ENCODE data around the gene DDHD1. TPM values are rescaled to one million over a fixed set of nuclear protein-coding genes. Genes with fewer than 3 reads are reported as not detected.

Gene DDHD1
- polyA plus RNA-seq, 1 experiment: 16.7 TPM

GRCh38 chr14:53016491-53016890, 136.6 kb downstream of the DDHD1 start:
- TF ChIP-seq CTCF (IDR thresholded peaks at IDR 0.05; ENCODE audit: low read depth, low read length): no peak
- no peaks in the 10 kb centered on the region for H3K27me3 ChIP-seq (ENCODE audit: control insufficient read depth, insufficient read depth, low read length)
- ChIA-PET CTCF (no interaction called here), POLR2A (no interaction called here)
- no peak overlapping the region for H3K27ac ChIP-seq (ENCODE audit: low read depth, low read length)
- H3K4me3 ChIP-seq (ENCODE audit: low read depth, low read length): no peak overlapping the region
- DNase-seq (ENCODE audit: low read depth, low spot score): no peak
- H3K9me3 ChIP-seq (ENCODE audit: control insufficient read depth, insufficient read depth, low read length): no peaks in the 10 kb centered on the region; the same call in 1 of the 2 replicates

- CTCF ChIA-PET: no interaction called here
- Histone ChIP-seq H3K27me3 (ENCODE audit: control insufficient read depth, insufficient read depth, low read length) (no peaks in the 10 kb centered on the region), H3K27ac (ENCODE audit: low read depth, low read length) (peak overlapping the region; percentile 81), H3K9me3 (ENCODE audit: control insufficient read depth, insufficient read depth, low read length) (no peaks in the 10 kb centered on the region; the same call in 1 of the 2 replicates), H3K4me3 (ENCODE audit: low read depth, low read length) (peak overlapping the region; percentile 12; the same call in 1 of the 2 replicates)
- TF ChIP-seq CTCF (IDR thresholded peaks at IDR 0.05; ENCODE audit: low read depth, low read length): no peak
- DNase-seq (ENCODE audit: low read depth, low spot score): peak; percentile 96
- POLR2A ChIA-PET: interaction anchor here (0.6 to 1.7 kb wide), 6 partner anchors 12 to 141 kb away, joined by 3 to 14 read pairs (median 5); partner anchors contain the start of gene FERMT2
These were observed 142.1 kb downstream of the DDHD1 start for GRCh38 chr14:53011053-53011462.

DNA sequence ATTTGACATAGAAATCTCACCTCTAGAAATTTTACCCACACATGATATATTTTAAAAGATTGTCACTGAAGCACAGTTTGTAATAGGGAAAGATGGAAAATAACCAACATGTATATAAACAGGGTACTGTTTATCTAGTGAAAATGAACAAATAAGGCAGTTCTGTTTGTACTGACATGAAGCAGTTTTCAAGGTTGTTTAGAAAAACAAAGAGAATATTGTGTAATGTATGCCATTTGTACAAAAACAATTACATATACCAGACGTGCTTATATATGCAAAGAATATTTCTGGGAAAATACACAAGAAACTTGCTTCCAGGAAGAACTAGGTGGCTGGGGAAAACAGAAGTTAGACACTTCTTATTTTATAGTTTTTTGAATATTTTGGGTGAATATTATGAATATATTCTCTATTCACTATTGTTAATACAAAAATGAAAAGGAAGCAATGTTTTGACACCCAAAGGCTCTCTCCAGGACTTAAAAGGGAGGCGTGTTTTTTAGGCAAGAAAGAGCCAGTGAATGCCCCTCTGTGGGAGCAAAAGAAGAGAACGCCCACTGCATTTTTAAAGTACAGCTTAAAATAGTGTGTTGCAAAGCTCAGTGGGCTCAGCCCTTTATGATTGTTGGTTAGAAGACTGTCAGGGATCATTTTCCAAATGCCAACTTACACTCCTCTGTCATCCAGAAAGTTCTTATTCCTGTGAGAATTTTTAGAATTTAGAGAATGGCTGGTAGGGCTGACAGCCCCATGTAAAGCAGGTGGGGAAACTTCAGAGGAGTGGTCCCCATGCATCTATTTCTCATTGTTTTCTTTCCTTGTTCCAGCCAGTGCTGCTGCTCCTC, 142.7 kb downstream of the DDHD1 start:
- ChIA-PET CTCF (no interaction called here), POLR2A (interaction anchor here (1.3 to 1.7 kb wide), 4 partner anchors 23 to 59 kb away, joined by 3 to 14 read pairs (median 7); partner anchors contain the start of gene FERMT2)
- H3K4me3 ChIP-seq (ENCODE audit: low read depth, low read length): no peak overlapping the region
- TF ChIP-seq CTCF (IDR thresholded peaks at IDR 0.05; ENCODE audit: low read depth, low read length): no peak
- no peaks in the 10 kb centered on the region for H3K27me3 ChIP-seq (ENCODE audit: control insufficient read depth, insufficient read depth, low read length)
- no peaks in the 10 kb centered on the region for H3K9me3 ChIP-seq (ENCODE audit: control insufficient read depth, insufficient read depth, low read length)
- peak overlapping the region; percentile 81 for H3K27ac ChIP-seq (ENCODE audit: low read depth, low read length)
- no peak for DNase-seq (ENCODE audit: low read depth, low spot score)

DNA sequence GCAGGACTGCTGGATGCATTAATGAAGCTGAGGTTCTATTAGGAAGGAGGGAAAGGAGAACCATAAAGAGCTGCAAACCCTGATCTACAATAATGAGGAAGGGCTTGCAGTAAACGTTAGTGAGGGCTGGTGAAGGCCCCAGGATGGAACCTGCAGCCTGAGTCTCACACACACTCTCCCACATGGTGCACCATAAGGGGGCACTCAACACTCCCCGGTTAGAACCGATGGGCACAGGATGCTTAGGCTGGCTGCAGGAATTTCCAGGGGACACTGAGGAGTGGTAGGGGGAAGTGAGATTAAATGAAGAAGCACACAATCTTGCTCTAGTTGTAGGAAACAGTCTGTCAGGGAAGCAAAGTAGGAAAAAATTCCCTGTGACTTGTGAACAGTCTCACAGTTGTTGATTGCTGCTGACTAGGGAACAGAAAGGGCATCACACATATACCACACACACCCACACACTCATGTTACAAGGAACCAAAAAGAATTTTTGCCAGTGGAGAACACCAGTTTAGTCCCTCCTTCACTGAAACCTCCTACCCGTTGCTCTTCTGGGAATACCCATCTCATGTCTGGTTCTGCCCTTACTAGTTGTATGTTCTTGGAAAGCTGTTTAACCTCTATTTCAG, 146.1 kb downstream of the DDHD1 start:
- Histone ChIP-seq H3K9me3 (ENCODE audit: control insufficient read depth, insufficient read depth, low read length) (no peaks in the 10 kb centered on the region), H3K4me3 (ENCODE audit: low read depth, low read length) (no peak overlapping the region), H3K27me3 (ENCODE audit: control insufficient read depth, insufficient read depth, low read length) (no peaks in the 10 kb centered on the region), H3K27ac (ENCODE audit: low read depth, low read length) (no peak overlapping the region)
- POLR2A ChIA-PET: no interaction called here
- CTCF ChIA-PET: no interaction called here
- DNase-seq (ENCODE audit: low read depth, low spot score): no peak
- no peak for TF ChIP-seq CTCF (IDR thresholded peaks at IDR 0.05; ENCODE audit: low read depth, low read length)

DNA sequence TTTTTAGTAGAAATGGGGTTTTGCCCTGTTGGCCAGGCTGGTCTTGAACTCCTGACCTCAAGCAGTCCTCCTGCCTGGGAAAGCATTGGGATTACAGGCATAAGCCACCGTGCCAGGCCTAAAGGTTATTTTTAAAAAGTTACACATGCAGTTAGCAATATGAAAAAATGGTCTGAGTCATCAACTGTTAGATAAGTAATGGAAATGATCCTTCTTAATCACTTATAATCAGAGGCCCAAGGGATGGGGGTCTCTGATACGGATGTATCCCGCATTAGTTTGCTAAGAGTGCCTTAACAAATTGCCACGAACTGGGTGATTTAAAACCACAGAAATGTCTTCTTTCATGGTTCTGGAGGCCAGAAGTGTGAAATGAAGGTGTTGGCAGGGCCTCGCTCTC, 148.1 kb downstream of the DDHD1 start:
- no peaks in the 10 kb centered on the region for H3K27me3 ChIP-seq (ENCODE audit: control insufficient read depth, insufficient read depth, low read length)
- ChIA-PET POLR2A (no interaction called here), CTCF (no interaction called here)
- H3K9me3 ChIP-seq (ENCODE audit: control insufficient read depth, insufficient read depth, low read length): no peaks in the 10 kb centered on the region
- H3K4me3 ChIP-seq (ENCODE audit: low read depth, low read length): no peak overlapping the region
- DNase-seq (ENCODE audit: low read depth, low spot score): no peak
- H3K27ac ChIP-seq (ENCODE audit: low read depth, low read length): no peak overlapping the region
- no peak for TF ChIP-seq CTCF (IDR thresholded peaks at IDR 0.05; ENCODE audit: low read depth, low read length)

Measured in AG04450 (cell line).